GM06990 (cell line): ENCODE results near the gene TRMT2A.

Experiments used
- DNase-seq: peaks from one replicate; pipeline ENCODE4 v3.0.0-alpha.2; 2011; ENCODE audit not compliant: insufficient read length; ENCODE audit errors: extremely low read depth
- H3K27me3 ChIP-seq: replicated peaks from 2 replicates; pipeline ENCODE4 v1.6.0; 2011; ENCODE audit warnings: low read length; ENCODE audit not compliant: control insufficient read depth, insufficient read depth
- H3K36me3 ChIP-seq: 2 replicates; pipeline ENCODE4 v1.5.1; 2011; ENCODE audit warnings: low read length; ENCODE audit not compliant: control insufficient read depth, insufficient read depth
- H3K4me3 ChIP-seq: replicated peaks from 2 replicates; pipeline ENCODE4 v1.5.1; 2011; ENCODE audit warnings: low read depth, mild to moderate bottlenecking, control low read depth, low read length
- TF ChIP-seq, protein P1 (sequence below): IDR thresholded peaks from 2 replicates; pipeline ENCODE4 v1.5.1; 2011; ENCODE audit warnings: low read length, control low read depth, mild to moderate bottlenecking, inconsistent platforms; ENCODE audit not compliant: insufficient read depth, poor library complexity, severe bottlenecking

The TRMT2A gene

DNA sequence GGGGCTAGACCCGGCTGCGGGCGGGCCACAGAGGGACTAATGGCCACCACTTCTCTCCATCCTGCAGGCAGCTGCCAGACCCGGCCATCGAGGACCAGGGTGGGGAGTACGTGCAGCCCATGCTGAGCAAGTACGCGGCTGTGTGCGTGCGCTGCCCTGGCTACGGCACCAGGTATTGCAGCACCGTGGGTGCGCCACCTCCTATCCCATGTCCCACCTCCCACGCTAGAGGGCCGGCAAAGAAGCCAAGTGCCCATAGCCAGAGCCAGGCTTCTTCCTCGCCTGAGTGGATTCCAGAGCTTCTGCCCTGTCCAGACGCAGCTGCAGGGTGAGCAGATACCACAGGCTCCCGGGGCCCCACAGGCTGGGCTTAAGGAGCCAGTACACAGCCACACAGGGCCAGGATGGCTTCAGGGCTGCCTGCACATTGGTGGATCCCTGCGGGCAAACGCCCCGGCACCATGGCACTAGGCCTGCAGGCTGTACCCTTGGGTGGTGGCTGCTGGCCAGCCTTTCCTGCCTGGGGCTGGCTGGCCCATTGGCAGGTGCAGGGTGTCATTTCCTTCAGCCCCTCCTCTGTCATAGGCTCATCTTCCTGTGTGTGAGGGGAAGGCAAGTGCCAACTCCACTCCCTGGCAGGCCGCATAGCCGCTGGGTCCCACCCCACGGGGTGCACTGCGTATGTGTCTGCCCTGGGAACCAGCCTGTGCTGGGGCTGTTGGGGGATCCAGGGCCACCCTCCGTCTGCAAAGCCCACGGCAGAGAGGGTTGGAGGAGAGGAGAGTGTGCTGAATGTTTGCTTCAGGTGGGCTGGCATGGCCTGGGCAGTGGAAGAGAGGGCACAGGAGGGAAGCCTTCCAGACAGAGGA lies 53.5 kb downstream of the TRMT2A start:
- no peak for DNase-seq
- Histone ChIP-seq H3K36me3 (peaks cover 7% of the 10 kb centered on the region), H3K4me3 (no peak overlapping the region)

DNA sequence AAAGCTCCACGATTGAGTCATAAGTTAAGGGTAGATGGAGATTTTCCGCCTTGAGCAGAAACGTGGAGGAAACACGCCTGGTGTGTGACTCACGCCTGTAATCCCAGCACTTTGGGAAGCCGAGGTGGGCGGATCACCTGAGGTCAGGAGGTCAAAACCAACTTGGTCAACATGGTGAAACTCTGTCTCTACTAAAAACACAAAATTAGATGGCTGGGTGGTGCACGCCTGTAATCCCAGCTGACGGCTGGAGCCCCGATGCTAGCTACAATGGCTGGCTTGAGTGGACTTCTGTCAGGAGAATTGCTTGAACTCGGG lies 54.3 kb downstream of the TRMT2A start:
- H3K36me3 ChIP-seq = peaks cover 7% of the 10 kb centered on the region
- no peak for DNase-seq
- TF ChIP-seq, protein P1, sequence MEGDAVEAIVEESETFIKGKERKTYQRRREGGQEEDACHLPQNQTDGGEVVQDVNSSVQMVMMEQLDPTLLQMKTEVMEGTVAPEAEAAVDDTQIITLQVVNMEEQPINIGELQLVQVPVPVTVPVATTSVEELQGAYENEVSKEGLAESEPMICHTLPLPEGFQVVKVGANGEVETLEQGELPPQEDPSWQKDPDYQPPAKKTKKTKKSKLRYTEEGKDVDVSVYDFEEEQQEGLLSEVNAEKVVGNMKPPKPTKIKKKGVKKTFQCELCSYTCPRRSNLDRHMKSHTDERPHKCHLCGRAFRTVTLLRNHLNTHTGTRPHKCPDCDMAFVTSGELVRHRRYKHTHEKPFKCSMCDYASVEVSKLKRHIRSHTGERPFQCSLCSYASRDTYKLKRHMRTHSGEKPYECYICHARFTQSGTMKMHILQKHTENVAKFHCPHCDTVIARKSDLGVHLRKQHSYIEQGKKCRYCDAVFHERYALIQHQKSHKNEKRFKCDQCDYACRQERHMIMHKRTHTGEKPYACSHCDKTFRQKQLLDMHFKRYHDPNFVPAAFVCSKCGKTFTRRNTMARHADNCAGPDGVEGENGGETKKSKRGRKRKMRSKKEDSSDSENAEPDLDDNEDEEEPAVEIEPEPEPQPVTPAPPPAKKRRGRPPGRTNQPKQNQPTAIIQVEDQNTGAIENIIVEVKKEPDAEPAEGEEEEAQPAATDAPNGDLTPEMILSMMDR = no peak

More for the DNA sequence above, 53.5 kb downstream of the TRMT2A start:
- no peaks in the 10 kb centered on the region for H3K27me3 ChIP-seq
- TF ChIP-seq, protein P1 = no peak

DNA sequence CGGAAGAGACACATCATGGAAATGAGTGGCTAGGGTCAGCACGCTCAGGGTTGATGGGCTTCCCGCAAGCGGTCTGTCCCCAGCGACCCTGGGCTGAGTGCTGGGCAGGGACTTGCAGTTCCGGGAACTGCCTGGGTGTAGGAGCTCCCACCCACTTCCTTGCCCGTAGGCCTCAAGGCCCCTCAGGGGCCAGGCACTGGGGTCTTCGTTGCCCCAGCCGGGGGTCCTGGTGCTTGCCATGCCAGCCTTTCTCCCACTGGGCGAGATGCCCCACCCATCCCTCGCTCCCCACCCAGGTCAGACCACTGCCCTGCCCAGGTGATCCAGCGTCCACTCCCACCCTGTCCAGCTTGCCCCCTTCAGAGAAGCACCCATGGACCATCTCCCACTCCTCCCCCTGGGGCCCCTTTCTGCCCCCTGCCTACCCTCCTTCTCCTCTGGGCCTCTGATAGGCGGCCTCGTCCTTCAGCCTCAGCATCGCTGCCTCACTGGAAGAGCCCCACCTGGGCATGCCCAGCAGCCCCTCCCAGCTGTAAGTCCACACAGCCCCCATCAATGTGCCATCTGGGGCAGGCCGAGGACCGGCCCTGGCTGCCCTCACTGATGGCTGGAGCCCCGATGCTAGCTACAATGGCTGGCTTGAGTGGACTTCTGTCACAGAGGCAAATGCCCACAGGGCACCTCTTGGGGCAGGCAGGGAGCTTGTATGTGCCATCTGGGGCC lies 54.8 kb downstream of the TRMT2A start:
- TF ChIP-seq, protein P1 = no peak
- Histone ChIP-seq H3K36me3 (peaks cover 7% of the 10 kb centered on the region), H3K4me3 (no peak overlapping the region), H3K27me3 (no peaks in the 10 kb centered on the region)
- no peak for DNase-seq

More for the DNA sequence above, 54.3 kb downstream of the TRMT2A start:
- no peak overlapping the region for H3K4me3 ChIP-seq
- H3K27me3 ChIP-seq = no peaks in the 10 kb centered on the region
